Measurements from ENCODE around the gene FGF10. TPM values are rescaled to one million over a fixed set of nuclear protein-coding genes. Genes with fewer than 3 reads are reported as not detected.

FGF10 gene
- polyA plus RNA-seq, 3 donors, result not detected

DNA sequence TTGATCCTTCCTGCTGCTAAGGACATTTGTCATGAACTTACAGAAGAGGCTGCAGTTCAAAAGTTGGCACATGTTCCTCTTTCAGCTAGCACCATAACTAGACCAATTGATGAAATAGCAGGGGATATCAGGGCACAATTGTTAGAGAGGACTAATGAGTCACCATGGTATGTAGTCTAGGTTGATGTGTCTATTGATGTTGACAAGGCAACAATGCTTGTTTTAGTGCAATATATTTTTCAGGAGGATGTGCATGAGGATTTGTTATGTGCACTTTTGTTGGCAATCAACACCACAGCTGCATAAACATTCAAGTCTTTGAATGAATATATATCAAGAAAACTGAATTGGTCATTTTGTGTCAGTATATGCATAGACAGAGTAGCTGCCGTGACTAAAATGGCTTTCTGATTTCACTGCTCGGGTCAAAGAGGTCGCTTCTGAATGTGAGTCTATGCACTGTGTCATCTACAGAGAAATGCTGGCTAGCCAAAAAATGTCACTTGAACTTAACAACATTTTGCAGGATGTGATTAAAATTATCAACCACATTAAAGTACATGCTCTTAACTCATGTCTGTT lies 68.0 kb downstream of the FGF10 start:
- Histone ChIP-seq H3K4me1 (ENCODE audit: control insufficient read depth in 1 of 2, insufficient read depth in 2 of 2, low read length in 2 of 2) (no peaks in the 10 kb centered on the region), H3K79me2 (ENCODE audit: insufficient read depth, low read length) (no peaks in the 10 kb centered on the region), H3K9me3 (replicated peaks in 1 of 2; ENCODE audit: control insufficient read depth in 1 of 2, insufficient read depth in 1 of 2, low read length in 2 of 2) (no peaks in the 10 kb centered on the region), H3K27ac (ENCODE audit: low read depth in 1 of 2, low read length in 2 of 2) (no peak overlapping the region), H3K27me3 (ENCODE audit: control insufficient read depth in 2 of 2, insufficient read depth in 2 of 2, low read length in 2 of 2) (no peaks in the 10 kb centered on the region), H3K36me3 (replicated peaks in 1 of 2; ENCODE audit: control insufficient read depth in 1 of 2, insufficient read depth in 2 of 2, low read length in 2 of 2) (no peaks in the 10 kb centered on the region), H2AFZ (ENCODE audit: insufficient read depth, low read depth, low read length, poor library complexity, severe bottlenecking) (no peak overlapping the region), H3K4me2 (replicated peaks; ENCODE audit: extremely low read depth, low read length, poor library complexity, severe bottlenecking) (no peak overlapping the region), H4K20me1 (ENCODE audit: insufficient read depth, low read length) (no peaks in the 10 kb centered on the region), H3K4me3 (replicated peaks in 1 of 3; ENCODE audit: low read depth in 2 of 3, low read length in 3 of 3) (no peak overlapping the region), H3K9ac (ENCODE audit: insufficient read depth, low read length, poor library complexity, severe bottlenecking) (no peak overlapping the region)
- Mint-ChIP-seq H3K36me3 (no peaks in the 10 kb centered on the region), H3K27ac (no peak overlapping the region), H3K27me3 (ENCODE audit: low read depth in 3 of 3) (no peaks in the 10 kb centered on the region), H3K4me3 (no peak overlapping the region), H3K4me1 (no peaks in the 10 kb centered on the region), H3K9me3 (no peaks in the 10 kb centered on the region)
- TF ChIP-seq, protein P1, sequence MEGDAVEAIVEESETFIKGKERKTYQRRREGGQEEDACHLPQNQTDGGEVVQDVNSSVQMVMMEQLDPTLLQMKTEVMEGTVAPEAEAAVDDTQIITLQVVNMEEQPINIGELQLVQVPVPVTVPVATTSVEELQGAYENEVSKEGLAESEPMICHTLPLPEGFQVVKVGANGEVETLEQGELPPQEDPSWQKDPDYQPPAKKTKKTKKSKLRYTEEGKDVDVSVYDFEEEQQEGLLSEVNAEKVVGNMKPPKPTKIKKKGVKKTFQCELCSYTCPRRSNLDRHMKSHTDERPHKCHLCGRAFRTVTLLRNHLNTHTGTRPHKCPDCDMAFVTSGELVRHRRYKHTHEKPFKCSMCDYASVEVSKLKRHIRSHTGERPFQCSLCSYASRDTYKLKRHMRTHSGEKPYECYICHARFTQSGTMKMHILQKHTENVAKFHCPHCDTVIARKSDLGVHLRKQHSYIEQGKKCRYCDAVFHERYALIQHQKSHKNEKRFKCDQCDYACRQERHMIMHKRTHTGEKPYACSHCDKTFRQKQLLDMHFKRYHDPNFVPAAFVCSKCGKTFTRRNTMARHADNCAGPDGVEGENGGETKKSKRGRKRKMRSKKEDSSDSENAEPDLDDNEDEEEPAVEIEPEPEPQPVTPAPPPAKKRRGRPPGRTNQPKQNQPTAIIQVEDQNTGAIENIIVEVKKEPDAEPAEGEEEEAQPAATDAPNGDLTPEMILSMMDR (IDR thresholded peaks at IDR 0.05), result no peak
- 92% methylated on average over 3 of the region's 3 CpGs for WGBS (ENCODE audit: insufficient coverage)
- intact Hi-C loops (cut with micrococcal nuclease), result no loop called here
- DNase-seq, result no peak

DNA sequence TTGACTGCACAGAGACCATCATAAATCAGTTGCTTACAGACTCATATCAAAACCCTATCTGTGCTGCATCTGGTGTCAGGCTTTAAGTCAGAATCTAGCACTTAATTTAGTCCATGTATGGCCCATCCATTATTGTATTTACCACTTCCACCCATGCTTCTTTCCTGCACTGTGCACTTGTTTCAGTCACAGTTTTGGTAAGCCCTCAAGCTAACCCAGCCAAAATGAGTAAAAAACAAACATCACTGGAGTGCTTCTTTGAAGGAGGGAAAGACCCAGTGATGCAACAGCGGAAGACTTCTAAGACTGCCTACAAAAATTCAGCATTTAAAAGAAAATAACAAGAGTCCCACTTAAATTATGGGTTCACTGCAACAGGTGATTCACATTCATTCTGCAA lies 69.0 kb downstream of the FGF10 start:
- no peak for DNase-seq
- Mint-ChIP-seq H3K27me3 (ENCODE audit: low read depth in 3 of 3) (no peaks in the 10 kb centered on the region), H3K36me3 (no peaks in the 10 kb centered on the region), H3K9me3 (no peaks in the 10 kb centered on the region), H3K27ac (no peak overlapping the region), H3K4me1 (no peaks in the 10 kb centered on the region), H3K4me3 (no peak overlapping the region)
- intact Hi-C loops (cut with micrococcal nuclease), result no loop called here
- no peak overlapping the region for H3K27ac ChIP-seq (ENCODE audit: low read depth in 1 of 2, low read length in 2 of 2)
- no peak overlapping the region for H3K9ac ChIP-seq (ENCODE audit: insufficient read depth, low read length, poor library complexity, severe bottlenecking)
- TF ChIP-seq, protein P1 (IDR thresholded peaks at IDR 0.05), result no peak
- H4K20me1 ChIP-seq (ENCODE audit: insufficient read depth, low read length), result no peaks in the 10 kb centered on the region
- no peak overlapping the region for H2AFZ ChIP-seq (ENCODE audit: insufficient read depth, low read depth, low read length, poor library complexity, severe bottlenecking)
- no peaks in the 10 kb centered on the region for H3K9me3 ChIP-seq (replicated peaks in 1 of 2; ENCODE audit: control insufficient read depth in 1 of 2, insufficient read depth in 1 of 2, low read length in 2 of 2)
- H3K4me3 ChIP-seq (replicated peaks in 1 of 3; ENCODE audit: low read depth in 2 of 3, low read length in 3 of 3), result no peak overlapping the region
- no CpG with 5 or more reads among the region's 1 CpG for WGBS (ENCODE audit: insufficient coverage)
- no peaks in the 10 kb centered on the region for H3K36me3 ChIP-seq (replicated peaks in 1 of 2; ENCODE audit: control insufficient read depth in 1 of 2, insufficient read depth in 2 of 2, low read length in 2 of 2)
- no peaks in the 10 kb centered on the region for H3K27me3 ChIP-seq (ENCODE audit: control insufficient read depth in 2 of 2, insufficient read depth in 2 of 2, low read length in 2 of 2)
- no peaks in the 10 kb centered on the region for H3K4me1 ChIP-seq (ENCODE audit: control insufficient read depth in 1 of 2, insufficient read depth in 2 of 2, low read length in 2 of 2)
- no peak overlapping the region for H3K4me2 ChIP-seq (replicated peaks; ENCODE audit: extremely low read depth, low read length, poor library complexity, severe bottlenecking)
- H3K79me2 ChIP-seq (ENCODE audit: insufficient read depth, low read length), result no peaks in the 10 kb centered on the region
